HepG2 (cell line): Measurements from ENCODE around the gene NFILZ. TPM values are rescaled to one million over a fixed set of nuclear protein-coding genes. Genes with fewer than 3 reads are reported as not detected.

Experiments used
- ATAC-seq: fragments of 200-7000 bp; cut with Tn5 transposase; 3 replicates; pipeline ENCODE4 v1.9.1; 2020; ENCODE audit warnings: mild to moderate bottlenecking, moderate library complexity
- BruUV-seq: library from RNA; stranded (reverse); fragments of 400-500 nt; replicated peaks from 2 replicates; lab custom pipeline; 2021; lab: Mats Ljungman, UMichigan
- CTCF ChIA-PET: fragments of 300-600 bp; formaldehyde crosslinking; extraction: SDS; loops from one replicate; lab custom pipeline; 2021; ENCODE audit warnings: low total read pairs, inconsistent platforms, low intra/inter-chr PET ratio; lab: Yijun Ruan, JAX
- POLR2A ChIA-PET: fragments of 350-600 bp; sonication (Branson Sonifier 250); formaldehyde crosslinking; loops from one replicate; lab custom pipeline; 2020; ENCODE audit warnings: antibody characterized with exemption, inconsistent platforms; lab: Yijun Ruan, JAX
- DNase-seq: peaks from one replicate; pipeline ENCODE4 v3.0.0-alpha.2; 2015; ENCODE audit warnings: low spot score
- FAIRE-seq: peaks from 3 replicates; lab custom pipeline; 2011; peaks lifted over from hg19 to GRCh38; lab: Jason Lieb, UNC
- H2AFZ ChIP-seq: one replicate; pipeline ENCODE4 v1.6.1; 2011; ENCODE audit warnings: low read length, inconsistent platforms
- H3K27ac ChIP-seq: fragments of 300-600 bp; 3 replicates; pipeline ENCODE4 v1.8.0; 2011; ENCODE audit warnings: mixed run types, mild to moderate bottlenecking, mixed read lengths, low read length, inconsistent platforms; ENCODE audit not compliant: insufficient read depth; ENCODE audit errors: extremely low read length
- H3K27me3 ChIP-seq, 2 experiments: fragments of 200-600 bp in 1 of 2; 2 replicates in 1 of 2; 3 replicates in 1 of 2; pipeline versions ENCODE4 v1.6.0 to v1.8.0; 2011; ENCODE audit warnings: low read length in 2 of 2, mild to moderate bottlenecking in 2 of 2, moderate library complexity in 2 of 2, inconsistent platforms in 1 of 2; ENCODE audit not compliant: insufficient read depth in 2 of 2, control insufficient read depth in 1 of 2
- H3K36me3 ChIP-seq, 2 experiments: fragments of 200-600 bp in 1 of 2; replicated peaks in 1 of 2; 2 replicates in 1 of 2; 3 replicates in 1 of 2; pipeline versions ENCODE4 v1.5.1 to v1.8.0; 2011; ENCODE audit warnings: low read length in 2 of 2, inconsistent platforms in 1 of 2; ENCODE audit not compliant: insufficient read depth in 2 of 2, control insufficient read depth in 1 of 2
- H3K4me1 ChIP-seq: 2 replicates; pipeline ENCODE4 v1.5.1; 2012; ENCODE audit warnings: low read length, inconsistent platforms; ENCODE audit not compliant: insufficient read depth
- H3K4me2 ChIP-seq: 2 replicates; pipeline ENCODE4 v1.6.0; 2011; ENCODE audit warnings: low read depth, low read length, inconsistent platforms
- H3K4me3 ChIP-seq, 3 experiments: fragments of 200-600 bp in 1 of 3; sonication (generic), shearing (Covaris generic) in 1 of 3; replicated peaks in 1 of 3; 2 replicates each; pipeline ENCODE4 v1.5.1; 2011 to 2016; ENCODE audit warnings: low read length in 3 of 3, inconsistent platforms in 2 of 3, low read depth in 2 of 3, mild to moderate bottlenecking in 2 of 3, control low read depth in 1 of 3, mixed read lengths in 1 of 3; ENCODE audit not compliant: insufficient read depth in 1 of 3
- H3K79me2 ChIP-seq: one replicate; pipeline ENCODE4 v1.6.1; 2011; ENCODE audit warnings: low read length, inconsistent platforms; ENCODE audit not compliant: insufficient read depth
- H3K9ac ChIP-seq: 2 replicates; pipeline ENCODE4 v1.6.0; 2011; ENCODE audit warnings: mild to moderate bottlenecking, low read depth, low read length, inconsistent platforms; ENCODE audit not compliant: insufficient read depth
- H3K9me3 ChIP-seq: 2 replicates; pipeline ENCODE4 v1.5.1; 2012; ENCODE audit warnings: mild to moderate bottlenecking, low read length
- H4K20me1 ChIP-seq: 2 replicates; pipeline ENCODE4 v1.6.0; 2011; ENCODE audit warnings: inconsistent platforms, mild to moderate bottlenecking, low read length, moderate library complexity; ENCODE audit not compliant: insufficient read depth
- ARID2 ChIP-seq: sonication (generic); formaldehyde crosslinking; IDR thresholded peaks from 2 replicates; pipeline ENCODE4 v1.8.1; 2022; ENCODE audit warnings: mild to moderate bottlenecking, missing genetic modification reagents, borderline replicate concordance
- CBFB ChIP-seq: sonication (generic); formaldehyde crosslinking; IDR thresholded peaks from 2 replicates; pipeline ENCODE4 v1.4.0; 2020; ENCODE audit warnings: missing genetic modification reagents
- NCOR1 ChIP-seq: fragments of 200-600 bp; sonication (generic); IDR thresholded peaks from 2 replicates; pipeline ENCODE4 v1.7.0; 2017; ENCODE audit warnings: antibody characterized with exemption, low read length, borderline replicate concordance
- ONECUT2 ChIP-seq: sonication (generic); formaldehyde crosslinking; IDR thresholded peaks from 2 replicates; pipeline ENCODE4 v1.4.0; 2020; ENCODE audit warnings: missing genetic modification reagents
- SALL2 ChIP-seq: sonication (generic); formaldehyde crosslinking; IDR thresholded peaks from 2 replicates; pipeline ENCODE4 v1.8.1; 2023; ENCODE audit warnings: mild to moderate bottlenecking, missing genetic modification reagents, inconsistent platforms
- SKI ChIP-seq: fragments of 450-650 bp; IDR thresholded peaks from one replicate; pipeline ENCODE4 v1.6.1; 2018; ENCODE audit warnings: mild to moderate bottlenecking; ENCODE audit not compliant: partially characterized antibody
- SOX6 ChIP-seq, 2 experiments: fragments of 450-650 bp in 1 of 2; sonication (generic) in 1 of 2; formaldehyde crosslinking in 1 of 2; IDR thresholded peaks; 2 replicates each; pipeline versions ENCODE4 v1.4.0 to v1.6.1; 2017 to 2020; ENCODE audit warnings: antibody characterized with exemption in 1 of 2, mild to moderate bottlenecking in 1 of 2, missing genetic modification reagents in 1 of 2
- ZFP82 ChIP-seq: sonication (generic); formaldehyde crosslinking; IDR thresholded peaks from 2 replicates; pipeline ENCODE4 v1.5.1; 2020; ENCODE audit warnings: mild to moderate bottlenecking, missing genetic modification reagents, borderline replicate concordance
- ZNF333 ChIP-seq: sonication (generic); formaldehyde crosslinking; IDR thresholded peaks from 2 replicates; pipeline ENCODE4 v1.4.0; 2020; ENCODE audit warnings: mild to moderate bottlenecking, missing genetic modification reagents, borderline replicate concordance
- ZNF629 ChIP-seq: sonication (generic); formaldehyde crosslinking; conservative IDR thresholded peaks from 2 replicates; pipeline ENCODE4 v1.5.0; 2020; ENCODE audit warnings: missing genetic modification reagents
- WGBS: methylation state at CpG from one replicate; pipeline ENCODE4 v1.1.6; 2017; ENCODE audit warnings: low lambda C conversion rate; 5-methylcytosine and 5-hydroxymethylcytosine counted together
- in situ Hi-C: cut with HindIII; loops from 2 replicates; pipeline ENCODE4 v1.10.0; 2017; ENCODE audit warnings: low pct_unique_long_range_greater_than_20kb; ENCODE audit not compliant: extremely low pct_ligation_motif_present
- intact Hi-C: fragments of 100-400 bp; cut with micrococcal nuclease; formaldehyde crosslinking; loops from one replicate; pipeline ENCODE4 v1.10.0; 2022; ENCODE audit not compliant: unreplicated experiment
- polyA plus RNA-seq, 8 experiments: library from polyadenylated mRNA; depleted of rRNA in 3 of 8; stranded (reverse) in 7 of 8; unstranded in 1 of 8; fragments of >200 nt; fragmentation: Illumina TruSeq in 4 of 8; extraction: Trizol in 4 of 8; gene quantifications; 2 replicates each; pipeline versions ENCODE4 v1.2.1 to v1.2.3, GENCODE V29; 2011 to 2016; ENCODE audit warnings: low read depth in 4 of 8, missing spikeins in 1 of 8, mixed read lengths in 1 of 8; ENCODE audit not compliant: insufficient read depth in 1 of 8
- total RNA-seq, 5 experiments: library from RNA; depleted of rRNA; stranded (reverse); fragments of >200 nt; fragmentation: Illumina TruSeq; extraction: Trizol; gene quantifications; 2 replicates each; pipeline ENCODE4 v1.2.3, GENCODE V29; 2016; ENCODE audit warnings: low read depth in 1 of 5
- TF ChIP-seq, protein P1 (sequence below): sonication (generic); formaldehyde crosslinking; IDR thresholded peaks from 2 replicates; pipeline ENCODE4 v1.5.1; 2020; ENCODE audit warnings: missing genetic modification reagents, mild to moderate bottlenecking, borderline replicate concordance
- TF ChIP-seq, protein P2 (sequence below): conservative IDR thresholded peaks from 2 replicates; pipeline ENCODE4 v1.6.1; 2018; ENCODE audit warnings: missing genetic modification reagents
- TF ChIP-seq, protein P3 (sequence below): sonication (generic); formaldehyde crosslinking; IDR thresholded peaks from 2 replicates; pipeline ENCODE4 v1.9.0; 2021; ENCODE audit warnings: mild to moderate bottlenecking, missing genetic modification reagents
- TF ChIP-seq, protein P4 (sequence below): sonication (generic); formaldehyde crosslinking; IDR thresholded peaks from 2 replicates; pipeline ENCODE4 v1.5.0; 2020; ENCODE audit warnings: mild to moderate bottlenecking, low read depth, missing genetic modification reagents, borderline replicate concordance

Gene NFILZ
- total and polyA plus RNA-seq, 2 of the 13 experiments (the other 11 are each of a cell fraction or from before 2014, with no cell fraction given) = not detected

DNA sequence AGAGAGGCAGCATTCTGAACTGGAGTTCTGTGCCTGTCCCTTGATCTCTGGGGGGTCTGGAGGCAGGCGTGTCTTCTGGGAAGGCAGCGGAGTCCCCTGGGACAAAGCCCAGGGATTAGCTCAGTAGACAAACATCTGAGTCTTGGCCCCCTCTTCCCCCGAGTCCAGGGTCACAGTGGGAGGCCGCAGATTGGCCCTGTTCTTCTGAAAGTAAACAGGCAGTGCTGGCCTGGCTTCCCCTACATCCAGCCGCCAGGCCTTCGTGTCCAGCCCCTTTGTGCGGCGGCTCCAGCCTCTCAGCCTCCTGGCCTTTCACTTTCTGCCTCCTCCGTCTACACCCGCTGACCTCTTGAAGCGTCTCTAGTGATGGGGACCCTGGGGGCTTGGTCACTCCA is 989 bp downstream of the NFILZ start (continued):
- TF ChIP-seq ZNF333 (CRISPR knock-in tag) (no peak), NCOR1 (no peak), CBFB (0 out of 2 replicates have a peak, but pooled peaks have one; percentile 26), SOX6 (IDR thresholded peaks at IDR 0.05) (no peak), SOX6 (CRISPR knock-in tag; IDR thresholded peaks at IDR 0.05) (peak; percentile 94)
- TF ChIP-seq, all 625 proteins: peak for 183

DNA sequence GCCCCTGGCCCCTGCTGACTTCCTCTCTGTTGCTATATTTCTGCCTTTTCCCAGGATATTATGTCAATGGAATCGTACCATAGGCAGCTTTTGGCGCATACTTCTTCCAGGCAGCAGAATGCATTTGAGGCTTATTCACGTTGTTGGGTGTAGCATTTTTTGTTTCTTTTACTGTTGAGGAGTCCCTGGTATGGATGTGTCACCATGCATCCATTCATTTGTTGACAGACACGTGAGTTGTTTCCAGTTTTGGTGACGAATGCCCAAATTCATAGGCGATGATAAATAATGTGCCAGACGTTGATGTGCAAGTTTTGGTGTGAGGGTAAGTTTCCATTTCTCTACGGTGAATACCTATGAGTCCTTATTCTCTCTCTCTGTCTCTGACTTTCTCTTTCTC is 5.0 kb downstream of the NFILZ start:
- no peak overlapping the region for H3K4me3 ChIP-seq
- no peaks in the 10 kb centered on the region for H3K27me3 ChIP-seq
- POLR2A ChIA-PET = no interaction called here
- H3K27ac ChIP-seq = no peak overlapping the region
- H3K9ac ChIP-seq = no peak overlapping the region
- 96% methylated on average over 8 of the region's 8 CpGs for WGBS
- TF ChIP-seq ZFP82 (CRISPR knock-in tag) (no peak), SALL2 (CRISPR knock-in tag) (no peak), SKI (no peak), ARID2 (CRISPR knock-in tag) (no peak), ZNF629 (CRISPR knock-in tag) (no peak), ONECUT2 (CRISPR knock-in tag) (no peak)
- TF ChIP-seq, protein P1, sequence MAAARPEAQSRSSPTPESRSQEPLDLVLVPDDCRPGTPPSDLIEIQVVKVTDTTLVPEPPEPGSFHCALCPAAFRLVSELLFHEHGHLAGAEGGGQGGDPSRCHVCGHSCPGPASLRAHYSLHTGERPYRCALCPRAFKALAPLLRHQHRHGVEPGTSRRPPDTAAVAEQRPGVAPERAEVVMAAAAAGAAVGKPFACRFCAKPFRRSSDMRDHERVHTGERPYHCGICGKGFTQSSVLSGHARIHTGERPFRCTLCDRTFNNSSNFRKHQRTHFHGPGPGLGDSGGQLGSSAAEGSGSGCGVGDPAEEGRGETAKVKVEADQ = no peak
- TF ChIP-seq, protein P2, sequence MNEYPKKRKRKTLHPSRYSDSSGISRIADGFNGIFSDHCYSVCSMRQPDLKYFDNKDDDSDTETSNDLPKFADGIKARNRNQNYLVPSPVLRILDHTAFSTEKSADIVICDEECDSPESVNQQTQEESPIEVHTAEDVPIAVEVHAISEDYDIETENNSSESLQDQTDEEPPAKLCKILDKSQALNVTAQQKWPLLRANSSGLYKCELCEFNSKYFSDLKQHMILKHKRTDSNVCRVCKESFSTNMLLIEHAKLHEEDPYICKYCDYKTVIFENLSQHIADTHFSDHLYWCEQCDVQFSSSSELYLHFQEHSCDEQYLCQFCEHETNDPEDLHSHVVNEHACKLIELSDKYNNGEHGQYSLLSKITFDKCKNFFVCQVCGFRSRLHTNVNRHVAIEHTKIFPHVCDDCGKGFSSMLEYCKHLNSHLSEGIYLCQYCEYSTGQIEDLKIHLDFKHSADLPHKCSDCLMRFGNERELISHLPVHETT (CRISPR knock-in tag) = no peak
- TF ChIP-seq, protein P3, sequence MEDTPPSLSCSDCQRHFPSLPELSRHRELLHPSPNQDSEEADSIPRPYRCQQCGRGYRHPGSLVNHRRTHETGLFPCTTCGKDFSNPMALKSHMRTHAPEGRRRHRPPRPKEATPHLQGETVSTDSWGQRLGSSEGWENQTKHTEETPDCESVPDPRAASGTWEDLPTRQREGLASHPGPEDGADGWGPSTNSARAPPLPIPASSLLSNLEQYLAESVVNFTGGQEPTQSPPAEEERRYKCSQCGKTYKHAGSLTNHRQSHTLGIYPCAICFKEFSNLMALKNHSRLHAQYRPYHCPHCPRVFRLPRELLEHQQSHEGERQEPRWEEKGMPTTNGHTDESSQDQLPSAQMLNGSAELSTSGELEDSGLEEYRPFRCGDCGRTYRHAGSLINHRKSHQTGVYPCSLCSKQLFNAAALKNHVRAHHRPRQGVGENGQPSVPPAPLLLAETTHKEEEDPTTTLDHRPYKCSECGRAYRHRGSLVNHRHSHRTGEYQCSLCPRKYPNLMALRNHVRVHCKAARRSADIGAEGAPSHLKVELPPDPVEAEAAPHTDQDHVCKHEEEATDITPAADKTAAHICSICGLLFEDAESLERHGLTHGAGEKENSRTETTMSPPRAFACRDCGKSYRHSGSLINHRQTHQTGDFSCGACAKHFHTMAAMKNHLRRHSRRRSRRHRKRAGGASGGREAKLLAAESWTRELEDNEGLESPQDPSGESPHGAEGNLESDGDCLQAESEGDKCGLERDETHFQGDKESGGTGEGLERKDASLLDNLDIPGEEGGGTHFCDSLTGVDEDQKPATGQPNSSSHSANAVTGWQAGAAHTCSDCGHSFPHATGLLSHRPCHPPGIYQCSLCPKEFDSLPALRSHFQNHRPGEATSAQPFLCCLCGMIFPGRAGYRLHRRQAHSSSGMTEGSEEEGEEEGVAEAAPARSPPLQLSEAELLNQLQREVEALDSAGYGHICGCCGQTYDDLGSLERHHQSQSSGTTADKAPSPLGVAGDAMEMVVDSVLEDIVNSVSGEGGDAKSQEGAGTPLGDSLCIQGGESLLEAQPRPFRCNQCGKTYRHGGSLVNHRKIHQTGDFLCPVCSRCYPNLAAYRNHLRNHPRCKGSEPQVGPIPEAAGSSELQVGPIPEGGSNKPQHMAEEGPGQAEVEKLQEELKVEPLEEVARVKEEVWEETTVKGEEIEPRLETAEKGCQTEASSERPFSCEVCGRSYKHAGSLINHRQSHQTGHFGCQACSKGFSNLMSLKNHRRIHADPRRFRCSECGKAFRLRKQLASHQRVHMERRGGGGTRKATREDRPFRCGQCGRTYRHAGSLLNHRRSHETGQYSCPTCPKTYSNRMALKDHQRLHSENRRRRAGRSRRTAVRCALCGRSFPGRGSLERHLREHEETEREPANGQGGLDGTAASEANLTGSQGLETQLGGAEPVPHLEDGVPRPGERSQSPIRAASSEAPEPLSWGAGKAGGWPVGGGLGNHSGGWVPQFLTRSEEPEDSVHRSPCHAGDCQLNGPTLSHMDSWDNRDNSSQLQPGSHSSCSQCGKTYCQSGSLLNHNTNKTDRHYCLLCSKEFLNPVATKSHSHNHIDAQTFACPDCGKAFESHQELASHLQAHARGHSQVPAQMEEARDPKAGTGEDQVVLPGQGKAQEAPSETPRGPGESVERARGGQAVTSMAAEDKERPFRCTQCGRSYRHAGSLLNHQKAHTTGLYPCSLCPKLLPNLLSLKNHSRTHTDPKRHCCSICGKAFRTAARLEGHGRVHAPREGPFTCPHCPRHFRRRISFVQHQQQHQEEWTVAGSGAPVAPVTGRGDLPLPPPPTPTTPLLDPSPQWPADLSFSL (CRISPR knock-in tag) = no peak
- TF ChIP-seq, protein P4, sequence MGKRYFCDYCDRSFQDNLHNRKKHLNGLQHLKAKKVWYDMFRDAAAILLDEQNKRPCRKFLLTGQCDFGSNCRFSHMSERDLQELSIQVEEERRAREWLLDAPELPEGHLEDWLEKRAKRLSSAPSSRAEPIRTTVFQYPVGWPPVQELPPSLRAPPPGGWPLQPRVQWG (CRISPR knock-in tag) = no peak
- H3K9me3 ChIP-seq = no peaks in the 10 kb centered on the region; the same call in 1 of the 2 replicates
- H3K79me2 ChIP-seq = no peaks in the 10 kb centered on the region
- in situ Hi-C loops = no loop called here
- no peak overlapping the region for H3K4me2 ChIP-seq
- no TSS peak for BruUV-seq
- H3K36me3 ChIP-seq = no peaks in the 10 kb centered on the region
- H3K4me1 ChIP-seq = peaks cover 69% of the 10 kb centered on the region
- no peaks in the 10 kb centered on the region for H4K20me1 ChIP-seq
- FAIRE-seq = no peak
- no peak for ATAC-seq
- H2AFZ ChIP-seq = no peak overlapping the region
- intact Hi-C loops = no loop called here
- DNase-seq = no peak
- CTCF ChIA-PET = no interaction called here
